ENCODE measurements around the gene AKAP8. TPM values are rescaled to one million over a fixed set of nuclear protein-coding genes. Genes with fewer than 3 reads are reported as not detected.

Gene AKAP8
- total and polyA plus RNA-seq, 2 of the 4 experiments (the other 2 are of a cell fraction): 12.2 to 13.4 TPM

- H2BK5ac ChIP-seq (ENCODE audit: low read depth, low read length, poor library complexity, severe bottlenecking): peak overlapping the region; percentile 35
- H3K23ac ChIP-seq (ENCODE audit: low read depth, low read length): no peak overlapping the region
- POLR2A ChIA-PET (ENCODE audit: unreplicated experiment): no interaction called here
- no peak overlapping the region for H3K56ac ChIP-seq (ENCODE audit: extremely low read depth, insufficient read depth, low read length)
- H3K4me1 ChIP-seq (ENCODE audit: control insufficient read depth, insufficient read depth, low read length): peaks cover 50% of the 10 kb centered on the region
- dilution Hi-C loops (cut with HindIII; ENCODE audit: low sequenced_read_pairs, unreplicated experiment): no loop called here
- no peaks in the 10 kb centered on the region for H3K9me3 ChIP-seq (ENCODE audit: control insufficient read depth, insufficient read depth, low read length)
- H3K14ac ChIP-seq (replicated peaks; ENCODE audit: low read depth, low read length): no peak overlapping the region
- no peaks in the 10 kb centered on the region for H3K27me3 ChIP-seq (ENCODE audit: control insufficient read depth, insufficient read depth, low read length)
- no peak overlapping the region for H4K91ac ChIP-seq (ENCODE audit: insufficient read depth, low read depth, low read length)
- H2BK15ac ChIP-seq (ENCODE audit: low read depth, low read length): no peak overlapping the region
- H3K18ac ChIP-seq (ENCODE audit: low read depth, low read length): no peak overlapping the region
- H2AK5ac ChIP-seq (ENCODE audit: low read depth, low read length): no peak overlapping the region
- H3K9me1 ChIP-seq (ENCODE audit: insufficient read depth, low read length): peaks cover 64% of the 10 kb centered on the region
- H2BK120ac ChIP-seq (ENCODE audit: low read depth, low read length): no peak overlapping the region
- DNase-seq: no peak
- CTCF ChIA-PET: interaction anchor here (1.1 kb wide), 1 partner anchor 72 kb away, joined by 3 read pairs; no protein-coding TSS in a partner anchor
- no peak overlapping the region for H4K8ac ChIP-seq (ENCODE audit: low read depth in 2 of 2, low read length in 2 of 2)
- no peak overlapping the region for H2AK9ac ChIP-seq (replicated peaks; ENCODE audit: low read depth, low read length, poor library complexity)
- no TSS peak for BruUV-seq (replicated peaks)
- H3K4ac ChIP-seq (ENCODE audit: low read depth, low read length): no peak overlapping the region
- no peak overlapping the region for H2BK20ac ChIP-seq (ENCODE audit: low read depth, low read length)
- intact Hi-C loops (cut with micrococcal nuclease): loop anchor here (5.0 kb wide), 1 partner anchor 39 kb away; no protein-coding TSS in a partner anchor
- no CpG with 5 or more reads among the region's 2 CpGs for WGBS, 2 experiments (ENCODE audit: extremely low coverage in 2 of 2, insufficient read length in 1 of 2)
- TF ChIP-seq CHD1 (IDR thresholded peaks at IDR 0.05; ENCODE audit: low read depth, low read length) (no peak), USF2 (IDR thresholded peaks at IDR 0.05; ENCODE audit: low read depth, low read length) (no peak), FOS (IDR thresholded peaks at IDR 0.05; ENCODE audit: low read depth, low read length) (no peak), CTCF (conservative IDR thresholded peaks at IDR 0.05; ENCODE audit: low read depth, low read length) (no peak), RFX5 (IDR thresholded peaks at IDR 0.05; ENCODE audit: low read depth, low read length) (no peak), RAD21 (IDR thresholded peaks at IDR 0.05; ENCODE audit: low read length) (no peak), NFE2L2 (IDR thresholded peaks at IDR 0.05; ENCODE audit: low read depth, low read length) (no peak), MAFK (IDR thresholded peaks at IDR 0.05; ENCODE audit: low read depth, low read length) (no peak), MXI1 (IDR thresholded peaks at IDR 0.05; ENCODE audit: borderline replicate concordance, low read depth, low read length) (no peak), POLR2A (IDR thresholded peaks at IDR 0.05; ENCODE audit: low read depth, low read length) (no peak), BHLHE40 (IDR thresholded peaks at IDR 0.05; ENCODE audit: low read depth, low read length) (no peak), SMC3 (IDR thresholded peaks at IDR 0.05; ENCODE audit: low read depth, low read length) (no peak), CEBPB (IDR thresholded peaks at IDR 0.05; ENCODE audit: low read depth, low read length) (no peak), ELK1 (IDR thresholded peaks at IDR 0.05; ENCODE audit: borderline replicate concordance, low read depth, low read length) (no peak), MAZ (IDR thresholded peaks at IDR 0.05; ENCODE audit: borderline replicate concordance, low read depth, low read length) (no peak)
- H3K9ac ChIP-seq (ENCODE audit: low read depth, low read length): no peak overlapping the region
- no peak overlapping the region for H4K5ac ChIP-seq (ENCODE audit: low read depth, low read length)
- H3K4me3 ChIP-seq (ENCODE audit: insufficient read depth, low read depth, low read length): no peak overlapping the region
- H4K20me1 ChIP-seq (ENCODE audit: insufficient read depth, low read length): peaks cover 97% of the 10 kb centered on the region
- ATAC-seq (ENCODE audit: low read depth): no peak
- in situ Hi-C loops (cut with MboI; ENCODE audit: low sequenced_read_pairs): no loop called here
- H3K36me3 ChIP-seq (ENCODE audit: control insufficient read depth, insufficient read depth, low read length): no peaks in the 10 kb centered on the region; the same call in 1 of the 2 replicates
- H2AFZ ChIP-seq (replicated peaks; ENCODE audit: low read length, poor library complexity): no peak overlapping the region
- H3K27ac ChIP-seq (ENCODE audit: insufficient read depth, low read length): no peak overlapping the region
- H3K4me2 ChIP-seq (ENCODE audit: low read depth, low read length): peak overlapping the region; percentile 69; the same call in 1 of the 2 replicates
- peaks cover 0 to 75% of the 10 kb centered on the region in 2 experiments; a peak in 2 of 4 replicates for H3K79me1 ChIP-seq (ENCODE audit: low read depth in 1 of 2, low read length in 2 of 2)
These were observed 57.8 kb downstream of the AKAP8 start for GRCh38 chr19:15321739-15322138.

All from IMR-90 (cell line).